Measurements from ENCODE around the gene FECH.

DNA sequence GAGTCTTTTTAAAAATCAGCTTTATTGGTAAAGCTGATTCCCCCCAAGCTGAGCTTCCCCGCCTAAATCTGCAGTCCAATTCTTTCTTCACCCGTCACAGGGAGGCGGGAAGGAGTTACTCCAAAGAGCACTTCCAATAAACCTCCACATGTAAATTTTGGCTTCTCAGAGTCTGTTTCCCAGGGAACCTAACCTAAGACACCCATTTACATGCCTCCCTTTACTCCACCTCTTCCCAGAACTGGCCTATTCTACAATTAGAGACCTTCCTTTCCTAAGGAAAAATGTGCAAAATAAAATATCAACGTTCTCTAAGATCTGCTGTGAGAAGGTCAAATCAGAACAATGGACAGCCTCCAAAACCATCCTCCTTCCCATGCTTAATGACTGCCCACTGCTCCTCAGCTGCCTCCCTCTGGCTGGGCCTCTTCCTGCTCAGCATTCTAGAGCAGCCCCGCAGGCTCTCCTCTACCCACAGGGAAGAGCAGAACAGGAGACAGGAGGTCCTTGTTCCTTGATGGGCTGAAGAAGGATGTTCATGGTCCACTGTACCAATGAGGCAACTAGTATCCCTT is 87.7 kb downstream of the FECH start:
- TF ChIP-seq, protein P1, sequence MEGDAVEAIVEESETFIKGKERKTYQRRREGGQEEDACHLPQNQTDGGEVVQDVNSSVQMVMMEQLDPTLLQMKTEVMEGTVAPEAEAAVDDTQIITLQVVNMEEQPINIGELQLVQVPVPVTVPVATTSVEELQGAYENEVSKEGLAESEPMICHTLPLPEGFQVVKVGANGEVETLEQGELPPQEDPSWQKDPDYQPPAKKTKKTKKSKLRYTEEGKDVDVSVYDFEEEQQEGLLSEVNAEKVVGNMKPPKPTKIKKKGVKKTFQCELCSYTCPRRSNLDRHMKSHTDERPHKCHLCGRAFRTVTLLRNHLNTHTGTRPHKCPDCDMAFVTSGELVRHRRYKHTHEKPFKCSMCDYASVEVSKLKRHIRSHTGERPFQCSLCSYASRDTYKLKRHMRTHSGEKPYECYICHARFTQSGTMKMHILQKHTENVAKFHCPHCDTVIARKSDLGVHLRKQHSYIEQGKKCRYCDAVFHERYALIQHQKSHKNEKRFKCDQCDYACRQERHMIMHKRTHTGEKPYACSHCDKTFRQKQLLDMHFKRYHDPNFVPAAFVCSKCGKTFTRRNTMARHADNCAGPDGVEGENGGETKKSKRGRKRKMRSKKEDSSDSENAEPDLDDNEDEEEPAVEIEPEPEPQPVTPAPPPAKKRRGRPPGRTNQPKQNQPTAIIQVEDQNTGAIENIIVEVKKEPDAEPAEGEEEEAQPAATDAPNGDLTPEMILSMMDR (conservative IDR thresholded peaks at IDR 0.05; ENCODE audit: low read depth, low read length): no peak
- TF ChIP-seq, protein P2, sequence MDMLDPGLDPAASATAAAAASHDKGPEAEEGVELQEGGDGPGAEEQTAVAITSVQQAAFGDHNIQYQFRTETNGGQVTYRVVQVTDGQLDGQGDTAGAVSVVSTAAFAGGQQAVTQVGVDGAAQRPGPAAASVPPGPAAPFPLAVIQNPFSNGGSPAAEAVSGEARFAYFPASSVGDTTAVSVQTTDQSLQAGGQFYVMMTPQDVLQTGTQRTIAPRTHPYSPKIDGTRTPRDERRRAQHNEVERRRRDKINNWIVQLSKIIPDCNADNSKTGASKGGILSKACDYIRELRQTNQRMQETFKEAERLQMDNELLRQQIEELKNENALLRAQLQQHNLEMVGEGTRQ (IDR thresholded peaks at IDR 0.05; ENCODE audit: low read depth, low read length): no peak
- TF ChIP-seq CHD1 (IDR thresholded peaks at IDR 0.05; ENCODE audit: low read depth, low read length): no peak
- no peak for TF ChIP-seq POLR2A (IDR thresholded peaks at IDR 0.05; ENCODE audit: low read depth, low read length)
- TF ChIP-seq NFE2L2 (IDR thresholded peaks at IDR 0.05; ENCODE audit: low read depth, low read length): no peak
- no peak for TF ChIP-seq MAFK (IDR thresholded peaks at IDR 0.05; ENCODE audit: low read depth, low read length)
- TF ChIP-seq RAD21 (IDR thresholded peaks at IDR 0.05; ENCODE audit: low read length): no peak
- no peak for TF ChIP-seq ELK1 (IDR thresholded peaks at IDR 0.05; ENCODE audit: borderline replicate concordance, low read depth, low read length)
- TF ChIP-seq BHLHE40 (IDR thresholded peaks at IDR 0.05; ENCODE audit: low read depth, low read length): no peak
- TF ChIP-seq CEBPB (IDR thresholded peaks at IDR 0.05; ENCODE audit: low read depth, low read length): no peak
- no peak for TF ChIP-seq RCOR1 (IDR thresholded peaks at IDR 0.05; ENCODE audit: insufficient replicate concordance, low read length)
- no peak for TF ChIP-seq FOS (IDR thresholded peaks at IDR 0.05; ENCODE audit: low read depth, low read length)
- no peak for TF ChIP-seq RFX5 (IDR thresholded peaks at IDR 0.05; ENCODE audit: low read depth, low read length)
- no peak for TF ChIP-seq MXI1 (IDR thresholded peaks at IDR 0.05; ENCODE audit: borderline replicate concordance, low read depth, low read length)
